Adrenal gland (tissue), 12 donors: ENCODE results near the gene GLRA3. TPM values are rescaled to one million over a fixed set of nuclear protein-coding genes. Genes with fewer than 3 reads are reported as not detected.

Source experiments
- DNase-seq, 7 donors: peaks; one replicate each; pipeline ENCODE4 v3.0.0-alpha.2; 2019 to 2020
- H3K27ac ChIP-seq, 5 donors: fragments of 200-600 bp; sonication (generic) in 4 of 5; 1 replicate in 3 of 5; 2 replicates in 2 of 5; pipeline versions ENCODE4 v1.5.1 to v1.8.0; 2016 to 2020; ENCODE audit warnings: mild to moderate bottlenecking in 1 of 5
- H3K27me3 ChIP-seq: fragments of 200-600 bp; 2 replicates; pipeline ENCODE4 v1.8.0; 2021
- H3K36me3 ChIP-seq, 2 donors: fragments of 200-600 bp; replicated peaks in 1 of 2; 1 replicate in 1 of 2; 2 replicates in 1 of 2; pipeline versions ENCODE4 v1.5.1 to v1.8.0; 2018 to 2022
- H3K4me1 ChIP-seq, 2 donors: fragments of 200-600 bp; replicated peaks in 1 of 2; 1 replicate in 1 of 2; 2 replicates in 1 of 2; pipeline versions ENCODE4 v1.5.1 to v1.8.0; 2018 to 2021
- H3K4me3 ChIP-seq, 4 donors: fragments of 200-600 bp; sonication (generic) in 3 of 4; one replicate each; pipeline ENCODE4 v1.5.1; 2016 to 2018
- H3K9me3 ChIP-seq, 3 donors: fragments of 200-600 bp; sonication (generic) in 1 of 3; replicated peaks in 1 of 3; 1 replicate in 2 of 3; 2 replicates in 1 of 3; pipeline versions ENCODE4 v1.5.1 to v1.8.0; 2016 to 2021
- POLR2A ChIP-seq, 2 donors: fragments of 450-650 bp; IDR thresholded peaks; one replicate each; pipeline ENCODE4 v1.6.1; 2017; ENCODE audit warnings: antibody characterized with exemption in 2 of 2, mild to moderate bottlenecking in 2 of 2, moderate library complexity in 1 of 2
- WGBS, 4 donors: extraction: QIAGEN DNeasy Blood & Tissue Kit in 2 of 4; methylation state at CpG; one replicate each; pipeline versions ENCODE4 v1.1.5 to v1.1.7; 2013 to 2017; 5-methylcytosine and 5-hydroxymethylcytosine counted together
- intact Hi-C, 2 donors: fragments of 100-400 bp; cut with DNase I; formaldehyde crosslinking; loops; one replicate each; pipeline versions ENCODE4 v1.14.1 to v1.15.0; 2022 to 2023
- polyA plus RNA-seq, 3 donors: library from polyadenylated mRNA; stranded (reverse); fragments of 200-250 nt in 2 of 3; fragments of 350-450 nt in 1 of 3; fragmentation: Illumina TruSeq in 1 of 3; extraction: RNeasy Lipid Tissue Mini Kit (QIAGEN cat#74804) in 1 of 3; gene quantifications; one replicate each; pipeline ENCODE4 v1.2.3, GENCODE V29; 2013 to 2014
- total RNA-seq, 9 donors: library from RNA; depleted of rRNA in 4 of 9; stranded (reverse); fragments of >200 nt in 4 of 9; fragments of 120-200 nt in 1 of 9; fragmentation: NEBNext Ultra II Directional in 1 of 9; extraction: Animal tissue kit (Norgen Biotek cat#: 25700) in 1 of 9; gene quantifications; one replicate each; pipeline versions ENCODE4 v1.1.0 to v1.2.4, GENCODE V29; 2013 to 2023
- TF ChIP-seq, protein P1 (sequence below), 6 experiments: fragments of 450-650 bp in 4 of 6; fragments of 200-600 bp in 2 of 6; sonication (generic) in 1 of 6; IDR thresholded peaks; 1 replicate in 5 of 6; 2 replicates in 1 of 6; pipeline versions ENCODE4 v1.5.1 to v1.8.0; 2016 to 2021; ENCODE audit warnings: antibody characterized with exemption in 6 of 6, mild to moderate bottlenecking in 2 of 6, moderate library complexity in 1 of 6
- donor health status: healthy with polysubstance abuse.
- donor health status: Bipolar disorder and iron deficiency.
- donor health status: DM: yes; HTN: yes; CAD: no.
- donor health status: DM: no; HTN: no; CAD: no.
- donor health status: DM: no; HTN: no; CAD: no.
- donor health status: DM: yes; HTN: yes; CAD: no.

Gene GLRA3
- total and polyA plus RNA-seq, 12 donors, result 0.03 to 2.2 (median 0.24) TPM; not detected in 3

- WGBS, 4 donors, result 40 to 48% (median 45%) methylated on average over 3 of the region's 3 CpGs
- intact Hi-C loops, result no loop called here
- H3K27me3 ChIP-seq, result no peaks in the 10 kb centered on the region
Measured at GRCh38 chr4:174709526-174709925, 119.5 kb downstream of the GLRA3 start.

GRCh38 chr4:174708381-174708780 lies 120.7 kb downstream of the GLRA3 start:
- WGBS, 4 donors, result 61 to 67% (median 65%) methylated on average over 3 of the region's 3 CpGs
- no peaks in the 10 kb centered on the region for H3K9me3 ChIP-seq
- H3K4me3 ChIP-seq, result no peak overlapping the region

More at GRCh38 chr4:174709526-174709925, 119.5 kb downstream of the GLRA3 start:
- no peak overlapping the region for H3K4me3 ChIP-seq
- DNase-seq, result no peak
- H3K27ac ChIP-seq, result no peak overlapping the region
- H3K36me3 ChIP-seq, result no peaks in the 10 kb centered on the region
- H3K4me1 ChIP-seq, result no peaks in the 10 kb centered on the region
- H3K9me3 ChIP-seq, result no peaks in the 10 kb centered on the region
- TF ChIP-seq, protein P1, sequence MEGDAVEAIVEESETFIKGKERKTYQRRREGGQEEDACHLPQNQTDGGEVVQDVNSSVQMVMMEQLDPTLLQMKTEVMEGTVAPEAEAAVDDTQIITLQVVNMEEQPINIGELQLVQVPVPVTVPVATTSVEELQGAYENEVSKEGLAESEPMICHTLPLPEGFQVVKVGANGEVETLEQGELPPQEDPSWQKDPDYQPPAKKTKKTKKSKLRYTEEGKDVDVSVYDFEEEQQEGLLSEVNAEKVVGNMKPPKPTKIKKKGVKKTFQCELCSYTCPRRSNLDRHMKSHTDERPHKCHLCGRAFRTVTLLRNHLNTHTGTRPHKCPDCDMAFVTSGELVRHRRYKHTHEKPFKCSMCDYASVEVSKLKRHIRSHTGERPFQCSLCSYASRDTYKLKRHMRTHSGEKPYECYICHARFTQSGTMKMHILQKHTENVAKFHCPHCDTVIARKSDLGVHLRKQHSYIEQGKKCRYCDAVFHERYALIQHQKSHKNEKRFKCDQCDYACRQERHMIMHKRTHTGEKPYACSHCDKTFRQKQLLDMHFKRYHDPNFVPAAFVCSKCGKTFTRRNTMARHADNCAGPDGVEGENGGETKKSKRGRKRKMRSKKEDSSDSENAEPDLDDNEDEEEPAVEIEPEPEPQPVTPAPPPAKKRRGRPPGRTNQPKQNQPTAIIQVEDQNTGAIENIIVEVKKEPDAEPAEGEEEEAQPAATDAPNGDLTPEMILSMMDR (IDR thresholded peaks at IDR 0.05), result no peak
- no peak for TF ChIP-seq POLR2A (IDR thresholded peaks at IDR 0.05)

GRCh38 chr4:174707902-174708301 lies 121.1 kb downstream of the GLRA3 start:
- 55 to 75% (median 71%) methylated on average over 2 of the region's 2 CpGs for WGBS, 4 donors
- TF ChIP-seq, protein P1 (IDR thresholded peaks at IDR 0.05), result no peak
- TF ChIP-seq POLR2A (IDR thresholded peaks at IDR 0.05), result no peak
- DNase-seq, result no peak
- Histone ChIP-seq H3K4me3 (no peak overlapping the region), H3K36me3 (no peaks in the 10 kb centered on the region), H3K27me3 (no peaks in the 10 kb centered on the region), H3K4me1 (no peaks in the 10 kb centered on the region), H3K9me3 (no peaks in the 10 kb centered on the region), H3K27ac (no peak overlapping the region)
- intact Hi-C loops, result no loop called here

More at GRCh38 chr4:174708381-174708780, 120.7 kb downstream of the GLRA3 start:
- H3K4me1 ChIP-seq, result no peaks in the 10 kb centered on the region
- H3K27me3 ChIP-seq, result no peaks in the 10 kb centered on the region
- H3K36me3 ChIP-seq, result no peaks in the 10 kb centered on the region
- TF ChIP-seq, protein P1 (IDR thresholded peaks at IDR 0.05), result no peak
- TF ChIP-seq POLR2A (IDR thresholded peaks at IDR 0.05), result no peak
- no peak overlapping the region for H3K27ac ChIP-seq
- intact Hi-C loops, result no loop called here
- DNase-seq, result no peak

GRCh38 chr4:174707051-174707676 lies 121.9 kb downstream of the GLRA3 start:
- intact Hi-C loops, result no loop called here
- DNase-seq, result no peak
- Histone ChIP-seq H3K27ac (no peak overlapping the region), H3K9me3 (no peaks in the 10 kb centered on the region), H3K27me3 (no peaks in the 10 kb centered on the region), H3K4me3 (no peak overlapping the region), H3K4me1 (no peaks in the 10 kb centered on the region), H3K36me3 (no peaks in the 10 kb centered on the region)
- TF ChIP-seq, protein P1 (IDR thresholded peaks at IDR 0.05), result no peak
- no peak for TF ChIP-seq POLR2A (IDR thresholded peaks at IDR 0.05)
- WGBS, 4 donors, result 51 to 70% (median 62%) methylated on average over 4 of the region's 4 CpGs
